Thyroid gland (tissue), 4 donors: Measurements from ENCODE around the gene P2RX3. TPM values are rescaled to one million over a fixed set of nuclear protein-coding genes. Genes with fewer than 3 reads are reported as not detected.
"Not testable (repeated sequence)": the region's sequence is repeated elsewhere in the genome, so short reads cannot be mapped to it uniquely, and the experiment has no call there.

Source experiments
- DNase-seq, 2 donors: peaks; one replicate each; pipeline ENCODE4 v3.0.0-alpha.2; 2019
- H3K27ac ChIP-seq, 3 donors: fragments of 200-600 bp; sonication (generic); 1 replicate in 2 of 3; 2 replicates in 1 of 3; pipeline ENCODE4 v1.5.1; 2016 to 2019; ENCODE audit warnings: mild to moderate bottlenecking in 1 of 3, moderate library complexity in 1 of 3
- H3K27me3 ChIP-seq: fragments of 200-600 bp; sonication (generic); one replicate; pipeline ENCODE4 v1.5.1; 2019
- H3K36me3 ChIP-seq, 2 donors: fragments of 200-600 bp; sonication (generic); one replicate each; pipeline ENCODE4 v1.5.1; 2016 to 2019
- H3K4me1 ChIP-seq, 2 donors: fragments of 200-600 bp; sonication (generic); one replicate each; pipeline ENCODE4 v1.5.1; 2017 to 2019
- H3K4me3 ChIP-seq, 3 donors: fragments of 200-600 bp; sonication (generic); replicated peaks in 1 of 3; 1 replicate in 2 of 3; 2 replicates in 1 of 3; pipeline ENCODE4 v1.5.1; 2016; ENCODE audit warnings: mild to moderate bottlenecking in 1 of 3
- H3K9me3 ChIP-seq: fragments of 200-600 bp; sonication (generic); one replicate; pipeline ENCODE4 v1.5.1; 2017
- CTCF ChIP-seq, 6 experiments: fragments of 200-600 bp in 3 of 6; fragments of 450-650 bp in 3 of 6; sonication (generic) in 3 of 6; IDR thresholded peaks; one replicate each; pipeline ENCODE4 v1.5.1; 2016 to 2019; ENCODE audit warnings: antibody characterized with exemption in 6 of 6, mild to moderate bottlenecking in 2 of 6, inconsistent platforms in 1 of 6, moderate library complexity in 1 of 6
- POLR2A ChIP-seq, 2 donors: fragments of 450-650 bp; IDR thresholded peaks; one replicate each; pipeline ENCODE4 v1.6.1; 2017; ENCODE audit warnings: antibody characterized with exemption in 2 of 2, mild to moderate bottlenecking in 2 of 2, moderate library complexity in 1 of 2
- WGBS, 2 donors: methylation state at CpG; one replicate each; pipeline ENCODE4 v1.1.5; 2017; 5-methylcytosine and 5-hydroxymethylcytosine counted together
- intact Hi-C: fragments of 100-400 bp; cut with DNase I; formaldehyde crosslinking; loops from one replicate; pipeline ENCODE4 v1.15.1; 2023
- total RNA-seq, 4 donors: library from RNA; depleted of rRNA; stranded (reverse); fragments of >200 nt; gene quantifications; one replicate each; pipeline ENCODE4 v1.2.3, GENCODE V29; 2016

The P2RX3 gene
- total RNA-seq, 4 donors from 2014 or later: not detected

- WGBS, 2 donors: 94 to 97% methylated on average over 11 of the region's 11 CpGs
Observed at GRCh38 chr11:57332694-57333440, 5.3 kb upstream of the P2RX3 start.

GRCh38 chr11:57335023-57335342 is 3.2 kb upstream of the P2RX3 start:
- Histone ChIP-seq H3K27me3 (no peaks in the 10 kb centered on the region), H3K36me3 (peaks cover 25 to 34% of the 10 kb centered on the region in 2 donors), H3K27ac (peak overlapping the region; percentile 89 to 90 (median 89)), H3K4me3 (peak overlapping the region; percentile 91 to 98 (median 93)), H3K4me1 (peaks cover 4 to 16% of the 10 kb centered on the region in 2 donors), H3K9me3 (no peaks in the 10 kb centered on the region)
- WGBS, 2 donors: 3 to 6% methylated on average over 7 of the region's 7 CpGs
- TF ChIP-seq CTCF (IDR thresholded peaks at IDR 0.05) (no peak), POLR2A (IDR thresholded peaks at IDR 0.05) (no peak)
- no peak for DNase-seq
- intact Hi-C loops: no loop called here

More at GRCh38 chr11:57332694-57333440, 5.3 kb upstream of the P2RX3 start:
- Histone ChIP-seq H3K4me1 (peaks cover 4 to 16% of the 10 kb centered on the region in 2 donors), H3K36me3 (peaks cover 41 to 51% of the 10 kb centered on the region in 2 donors), H3K9me3 (no peaks in the 10 kb centered on the region), H3K27ac (no peak overlapping the region), H3K27me3 (no peaks in the 10 kb centered on the region), H3K4me3 (no peak overlapping the region)
- TF ChIP-seq CTCF (IDR thresholded peaks at IDR 0.05) (no peak), POLR2A (IDR thresholded peaks at IDR 0.05) (no peak)
- intact Hi-C loops: no loop called here
- DNase-seq: no peak

- Histone ChIP-seq H3K27me3 (no peaks in the 10 kb centered on the region), H3K36me3 (peaks cover 19 to 28% of the 10 kb centered on the region in 2 donors), H3K4me3 (peak within 1 kb of the TSS; percentile 91 to 98 (median 93)), H3K9me3 (no peaks in the 10 kb centered on the region), H3K27ac (peak within 1 kb of the TSS; percentile 89 to 90 (median 89)), H3K4me1 (peaks cover 4 to 16% of the 10 kb centered on the region in 2 donors)
- peak in 1 of 2 donors; percentile 42 for TF ChIP-seq POLR2A (IDR thresholded peaks at IDR 0.05)
- no peak for TF ChIP-seq CTCF (IDR thresholded peaks at IDR 0.05)
- 0 to 2% methylated on average over 6 to 19 of the region's 69 CpGs for WGBS, 2 donors
- intact Hi-C loops: no loop called here
- DNase-seq: peak; percentile 87 to 90
Observed at GRCh38 chr11:57335343-57336110, 2.6 kb upstream of the P2RX3 start, which contains the start of gene SSRP1. Gene SSRP1, minus strand, starts transcription at chr11:57335892. Its CDS starts 771 bp downstream, at chr11:57335121.

- 38 to 49% methylated on average over 12 of the region's 12 CpGs for WGBS, 2 donors
- TF ChIP-seq CTCF (IDR thresholded peaks at IDR 0.05): no peak
- no peak for TF ChIP-seq POLR2A (IDR thresholded peaks at IDR 0.05)
Observed at GRCh38 chr11:57336111-57336666, 2.0 kb upstream of the P2RX3 start.

GRCh38 chr11:57336856-57337255 is 1.3 kb upstream of the P2RX3 start:
- H3K9me3 ChIP-seq, intact Hi-C loops, H3K4me3 ChIP-seq, H3K27ac ChIP-seq, H3K27me3 ChIP-seq, DNase-seq: not testable (repeated sequence)
- Histone ChIP-seq H3K4me1 (peaks cover 4 to 16% of the 10 kb centered on the region in 2 donors), H3K36me3 (peaks cover 6 to 15% of the 10 kb centered on the region in 2 donors)
- 70 to 80% methylated on average over 6 of the region's 6 CpGs for WGBS, 2 donors

More at GRCh38 chr11:57336111-57336666, 2.0 kb upstream of the P2RX3 start:
- no peaks in the 10 kb centered on the region for H3K9me3 ChIP-seq
- no peaks in the 10 kb centered on the region for H3K27me3 ChIP-seq
- peaks cover 13 to 22% of the 10 kb centered on the region in 2 donors for H3K36me3 ChIP-seq
- peaks cover 4 to 16% of the 10 kb centered on the region in 2 donors for H3K4me1 ChIP-seq
- H3K4me3 ChIP-seq: peak overlapping the region in 2 of 3 donors; percentile 93 to 98
- intact Hi-C loops: no loop called here
- H3K27ac ChIP-seq: peak overlapping the region; percentile 89 to 90 (median 89)
- no peak for DNase-seq
